HepG2 (cell line): Measurements from ENCODE around the gene TARM1. TPM values are rescaled to one million over a fixed set of nuclear protein-coding genes. Genes with fewer than 3 reads are reported as not detected.
A peak's percentile ranks its signal among the peaks of the same experiment; 100 is the strongest.

ENCODE experiments used
- FOSL2 ChIP-seq: sonication (generic); formaldehyde crosslinking; IDR thresholded peaks from 2 replicates; pipeline ENCODE4 v1.4.0; 2020; ENCODE audit warnings: missing genetic modification reagents
- GTF2F1 ChIP-seq: fragments of 150-350 bp; IDR thresholded peaks from 2 replicates; pipeline ENCODE4 v1.6.1; 2014; ENCODE audit warnings: low read length
- MAFK ChIP-seq, 2 experiments: IDR thresholded peaks in 1 of 2; conservative IDR thresholded peaks in 1 of 2; 2 replicates each; pipeline ENCODE4 v1.6.1; 2011; ENCODE audit warnings: improper control_type of control experiment in 2 of 2, low read length in 2 of 2
- MTA1 ChIP-seq: sonication (generic); formaldehyde crosslinking; IDR thresholded peaks from 2 replicates; pipeline ENCODE4 v1.4.0; 2020; ENCODE audit warnings: missing genetic modification reagents, mild to moderate bottlenecking, borderline replicate concordance
- MXD3 ChIP-seq: IDR thresholded peaks from 2 replicates; pipeline ENCODE4 v1.6.1; 2016; ENCODE audit warnings: mild to moderate bottlenecking, missing biosample characterization, missing genetic modification reagents
- MXD4 ChIP-seq: IDR thresholded peaks from 2 replicates; pipeline ENCODE4 v1.6.1; 2016; ENCODE audit warnings: mild to moderate bottlenecking, missing biosample characterization, missing genetic modification reagents
- PREB ChIP-seq: sonication (generic); formaldehyde crosslinking; IDR thresholded peaks from 2 replicates; pipeline ENCODE4 v1.4.0; 2020; ENCODE audit warnings: missing genetic modification reagents
- RBAK ChIP-seq: sonication (generic); formaldehyde crosslinking; IDR thresholded peaks from 2 replicates; pipeline ENCODE4 v1.5.1; 2020; ENCODE audit warnings: mild to moderate bottlenecking, missing genetic modification reagents
- RXRB ChIP-seq: IDR thresholded peaks from 2 replicates; pipeline ENCODE4 v1.6.1; 2016; ENCODE audit warnings: borderline replicate concordance, missing genetic modification reagents, missing compliant biosample characterization
- TARDBP ChIP-seq: sonication (generic); formaldehyde crosslinking; IDR thresholded peaks from 2 replicates; pipeline ENCODE4 v1.8.0; 2022; ENCODE audit warnings: mild to moderate bottlenecking, missing genetic modification reagents
- THAP9 ChIP-seq: sonication (generic); formaldehyde crosslinking; IDR thresholded peaks from 2 replicates; pipeline ENCODE4; 2020; ENCODE audit warnings: missing genetic modification reagents, mild to moderate bottlenecking, borderline replicate concordance
- ZFP37 ChIP-seq: sonication (generic); formaldehyde crosslinking; IDR thresholded peaks from 2 replicates; pipeline ENCODE4 v1.4.0; 2020; ENCODE audit warnings: missing genetic modification reagents, borderline replicate concordance
- ZFY ChIP-seq: sonication (generic); formaldehyde crosslinking; IDR thresholded peaks from 2 replicates; pipeline ENCODE4 v1.4.0; 2020; ENCODE audit warnings: missing genetic modification reagents
- ZNF274 ChIP-seq: sonication (generic); formaldehyde crosslinking; IDR thresholded peaks from 2 replicates; pipeline ENCODE4 v1.5.1; 2020; ENCODE audit warnings: mild to moderate bottlenecking, missing genetic modification reagents
- ZNF430 ChIP-seq: sonication (generic); formaldehyde crosslinking; IDR thresholded peaks from 2 replicates; pipeline ENCODE4 v1.9.0; 2021; ENCODE audit warnings: mild to moderate bottlenecking, missing genetic modification reagents
- ZNF563 ChIP-seq: sonication (generic); formaldehyde crosslinking; IDR thresholded peaks from 2 replicates; pipeline ENCODE4 v1.8.0; 2022; ENCODE audit warnings: mild to moderate bottlenecking, moderate library complexity, missing genetic modification reagents
- ZNF773 ChIP-seq: sonication (generic); formaldehyde crosslinking; IDR thresholded peaks from 2 replicates; pipeline ENCODE4 v1.4.0; 2020; ENCODE audit warnings: missing genetic modification reagents, borderline replicate concordance
- ZSCAN29 ChIP-seq: sonication (generic); formaldehyde crosslinking; conservative IDR thresholded peaks from 2 replicates; pipeline ENCODE4 v1.4.0; 2020; ENCODE audit warnings: mild to moderate bottlenecking, missing genetic modification reagents
- polyA plus RNA-seq, 8 experiments: library from polyadenylated mRNA; depleted of rRNA in 3 of 8; stranded (reverse) in 7 of 8; unstranded in 1 of 8; fragments of >200 nt; fragmentation: Illumina TruSeq in 4 of 8; extraction: Trizol in 4 of 8; gene quantifications; 2 replicates each; pipeline versions ENCODE4 v1.2.1 to v1.2.3, GENCODE V29; 2011 to 2016; ENCODE audit warnings: low read depth in 4 of 8, missing spikeins in 1 of 8, mixed read lengths in 1 of 8; ENCODE audit not compliant: insufficient read depth in 1 of 8
- total RNA-seq, 5 experiments: library from RNA; depleted of rRNA; stranded (reverse); fragments of >200 nt; fragmentation: Illumina TruSeq; extraction: Trizol; gene quantifications; 2 replicates each; pipeline ENCODE4 v1.2.3, GENCODE V29; 2016; ENCODE audit warnings: low read depth in 1 of 5
- TF ChIP-seq, protein P1 (sequence below): sonication (generic); formaldehyde crosslinking; IDR thresholded peaks from 2 replicates; pipeline ENCODE4 v1.4.0; 2020; ENCODE audit warnings: mild to moderate bottlenecking, missing genetic modification reagents

TARM1 gene
- total and polyA plus RNA-seq, 2 of the 13 experiments (the other 11 are each of a cell fraction or from before 2014, with no cell fraction given): not detected

DNA sequence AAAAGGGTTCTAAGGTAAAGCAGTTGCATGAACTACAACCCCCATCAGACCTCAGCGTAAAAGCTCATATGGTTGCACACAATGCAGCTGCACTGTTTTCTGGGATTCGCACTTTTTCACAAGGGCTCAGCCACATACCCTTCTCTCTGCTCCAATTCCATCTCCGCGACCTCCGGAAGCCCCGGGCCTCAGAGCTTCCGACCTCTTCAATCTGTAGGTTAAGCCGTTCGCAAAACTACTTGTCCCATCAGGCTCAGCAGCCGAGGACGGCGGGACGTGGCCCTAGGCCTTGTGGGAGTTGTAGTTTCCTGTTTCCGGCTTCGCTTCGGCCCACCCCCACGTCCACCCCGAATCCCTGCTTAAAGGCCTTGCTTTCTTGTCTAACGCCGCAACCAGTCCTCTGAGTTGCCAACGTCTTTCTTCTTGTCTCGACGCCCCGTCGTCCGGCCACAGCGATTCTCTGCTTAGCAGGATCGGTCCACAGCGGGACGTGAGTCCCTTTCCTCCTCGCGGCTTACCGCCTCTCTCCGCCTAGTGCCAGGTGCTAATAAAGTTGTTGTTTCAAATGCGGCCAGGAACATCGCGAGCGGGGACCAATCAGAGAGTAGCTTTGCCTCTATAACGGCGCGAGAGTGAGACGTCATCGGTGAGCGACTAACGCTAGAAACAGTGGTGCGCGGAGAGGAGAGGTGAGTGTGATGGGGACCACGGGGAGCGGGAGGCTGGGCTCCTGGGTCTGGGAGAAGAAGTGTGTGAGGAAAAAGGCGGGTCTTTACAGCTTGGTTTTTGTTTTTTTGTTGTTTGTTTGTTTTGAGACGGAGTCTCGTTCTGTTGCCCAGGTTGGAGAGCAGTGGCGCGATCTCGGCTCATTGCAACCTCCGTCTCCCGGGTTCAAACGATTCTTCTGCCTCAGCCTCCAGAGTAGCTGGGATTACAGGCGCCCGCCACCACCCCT, 34.2 kb upstream of the TARM1 start, which contains the start of the genes PRPF31 and TFPT (continued):
- TF ChIP-seq MXD3 (CRISPR knock-in tag) (0 out of 2 replicates have a peak, but pooled peaks have one; percentile 52), PREB (CRISPR knock-in tag) (no peak), ZNF773 (no peak), TARDBP (CRISPR knock-in tag) (peak; percentile 86; the same call in 1 of the 2 replicates), ZFP37 (no peak), MXD4 (peak; percentile 70; the same call in 1 of the 2 replicates), RXRB (CRISPR knock-in tag) (peak; percentile 70), ZNF274 (CRISPR knock-in tag) (peak; percentile 46; the same call in 1 of the 2 replicates), GTF2F1 (0 out of 2 replicates have a peak, but pooled peaks have one; percentile 71), MAFK (conservative IDR thresholded peaks at IDR 0.05 in 1 of 2, IDR thresholded peaks at IDR 0.05 in 1 of 2; ENCODE audit: low read length in 2 of 2) (no peak; a peak in 1 of 4 replicates), ZFY (peak; percentile 100), ZNF563 (CRISPR knock-in tag) (peak; percentile 40; the same call in 1 of the 2 replicates), ZNF430 (no peak), MTA1 (CRISPR knock-in tag) (peak; percentile 55; the same call in 1 of the 2 replicates), RBAK (CRISPR knock-in tag) (no peak), THAP9 (CRISPR knock-in tag) (peak; percentile 97), FOSL2 (CRISPR knock-in tag) (peak; percentile 48; the same call in 1 of the 2 replicates), ZSCAN29 (CRISPR knock-in tag) (peak; percentile 86; the same call in 1 of the 2 replicates)
- TF ChIP-seq, protein P1, sequence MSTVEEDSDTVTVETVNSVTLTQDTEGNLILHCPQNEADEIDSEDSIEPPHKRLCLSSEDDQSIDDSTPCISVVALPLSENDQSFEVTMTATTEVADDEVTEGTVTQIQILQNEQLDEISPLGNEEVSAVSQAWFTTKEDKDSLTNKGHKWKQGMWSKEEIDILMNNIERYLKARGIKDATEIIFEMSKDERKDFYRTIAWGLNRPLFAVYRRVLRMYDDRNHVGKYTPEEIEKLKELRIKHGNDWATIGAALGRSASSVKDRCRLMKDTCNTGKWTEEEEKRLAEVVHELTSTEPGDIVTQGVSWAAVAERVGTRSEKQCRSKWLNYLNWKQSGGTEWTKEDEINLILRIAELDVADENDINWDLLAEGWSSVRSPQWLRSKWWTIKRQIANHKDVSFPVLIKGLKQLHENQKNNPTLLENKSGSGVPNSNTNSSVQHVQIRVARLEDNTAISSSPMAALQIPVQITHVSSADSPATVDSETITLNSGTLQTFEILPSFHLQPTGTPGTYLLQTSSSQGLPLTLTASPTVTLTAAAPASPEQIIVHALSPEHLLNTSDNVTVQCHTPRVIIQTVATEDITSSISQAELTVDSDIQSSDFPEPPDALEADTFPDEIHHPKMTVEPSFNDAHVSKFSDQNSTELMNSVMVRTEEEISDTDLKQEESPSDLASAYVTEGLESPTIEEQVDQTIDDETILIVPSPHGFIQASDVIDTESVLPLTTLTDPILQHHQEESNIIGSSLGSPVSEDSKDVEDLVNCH: peak; percentile 68; the same call in 1 of the 2 replicates
